HG03066 (cell line): ENCODE results near the gene FMN2.

Source experiments
- ATAC-seq: cut with Tn5 transposase; IDR thresholded peaks from one replicate; pipeline ENCODE4 v1.9.1; 2021; ENCODE audit warnings: low read depth; ENCODE audit not compliant: unreplicated experiment

FMN2 gene

GRCh38 chr1:240511789-240512188, 420.1 kb downstream of the FMN2 start:
- no peak for ATAC-seq

- no peak for ATAC-seq
These were observed 423.8 kb downstream of the FMN2 start for GRCh38 chr1:240515505-240515904.

- no peak for ATAC-seq
These were observed 424.4 kb downstream of the FMN2 start for GRCh38 chr1:240516069-240516468.

GRCh38 chr1:240517891-240518290, 426.2 kb downstream of the FMN2 start:
- ATAC-seq, result no peak

- ATAC-seq, result no peak
These were observed 430.6 kb downstream of the FMN2 start for GRCh38 chr1:240522122-240522822.

GRCh38 chr1:240524356-240525069, 432.8 kb downstream of the FMN2 start:
- ATAC-seq, result no peak
